ENCODE results near the gene TBL1X. TPM values are rescaled to one million over a fixed set of nuclear protein-coding genes. Genes with fewer than 3 reads are reported as not detected.

TBL1X gene
- total RNA-seq, 1 experiment from 2014 or later: 15.0 TPM

DNA sequence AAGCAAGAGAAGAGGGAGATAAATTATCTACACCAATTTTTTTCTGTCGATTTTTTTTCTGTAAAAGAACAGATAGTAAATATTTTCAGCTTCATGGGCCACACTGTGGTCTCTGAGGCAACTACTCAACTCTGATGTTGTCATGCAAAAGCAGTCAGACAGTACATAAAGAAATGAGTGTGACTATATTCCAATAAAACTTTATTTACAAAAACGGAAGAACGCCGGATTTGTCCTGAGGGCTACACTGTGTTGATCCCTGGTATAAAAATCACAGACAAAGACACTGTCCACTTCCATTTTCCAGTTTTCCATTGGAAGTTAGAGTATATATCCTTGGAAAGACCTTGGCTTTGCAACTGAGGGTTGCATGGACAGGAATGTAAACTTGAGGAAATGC is 282.8 kb downstream of the TBL1X start:
- ChIA-PET CTCF (no interaction called here), POLR2A (no interaction called here)

DNA sequence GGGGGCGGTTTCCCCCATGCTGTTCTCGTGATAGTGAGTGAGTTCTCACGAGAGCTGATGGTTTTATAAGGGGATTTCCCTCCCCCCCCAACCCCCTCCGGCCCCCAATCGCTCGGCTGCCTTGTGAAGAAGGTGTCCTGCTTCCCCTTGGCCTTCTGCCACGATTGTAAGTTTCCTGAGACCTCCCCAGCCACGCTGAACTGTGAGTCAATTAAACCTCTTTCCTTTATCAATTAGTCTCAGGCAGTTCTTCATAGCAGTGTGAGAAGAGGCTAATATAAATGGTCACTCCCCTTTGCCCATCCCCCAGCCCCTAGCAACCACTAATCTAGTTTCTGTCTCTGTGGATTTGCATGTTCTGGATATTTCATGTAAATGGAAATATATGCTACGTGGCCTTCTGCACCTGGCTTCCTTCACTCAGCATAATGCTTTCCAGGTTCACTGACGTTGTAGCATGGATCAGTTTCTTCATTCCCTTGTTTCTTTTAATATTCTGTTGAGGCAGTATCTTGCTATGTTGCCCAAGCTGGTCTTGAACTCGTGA is 284.4 kb downstream of the TBL1X start:
- no TSS peak for BruUV-seq (replicated peaks)
- no peak overlapping the region for H3K27ac Mint-ChIP-seq (ENCODE audit: low read depth, unreplicated experiment)
- no peaks in the 10 kb centered on the region for H3K36me3 Mint-ChIP-seq (ENCODE audit: insufficient read depth, unreplicated experiment)
- ChIA-PET POLR2A (no interaction called here), CTCF (no interaction called here)
- intact Hi-C loops (cut with micrococcal nuclease): no loop called here
- TF ChIP-seq, protein P1, sequence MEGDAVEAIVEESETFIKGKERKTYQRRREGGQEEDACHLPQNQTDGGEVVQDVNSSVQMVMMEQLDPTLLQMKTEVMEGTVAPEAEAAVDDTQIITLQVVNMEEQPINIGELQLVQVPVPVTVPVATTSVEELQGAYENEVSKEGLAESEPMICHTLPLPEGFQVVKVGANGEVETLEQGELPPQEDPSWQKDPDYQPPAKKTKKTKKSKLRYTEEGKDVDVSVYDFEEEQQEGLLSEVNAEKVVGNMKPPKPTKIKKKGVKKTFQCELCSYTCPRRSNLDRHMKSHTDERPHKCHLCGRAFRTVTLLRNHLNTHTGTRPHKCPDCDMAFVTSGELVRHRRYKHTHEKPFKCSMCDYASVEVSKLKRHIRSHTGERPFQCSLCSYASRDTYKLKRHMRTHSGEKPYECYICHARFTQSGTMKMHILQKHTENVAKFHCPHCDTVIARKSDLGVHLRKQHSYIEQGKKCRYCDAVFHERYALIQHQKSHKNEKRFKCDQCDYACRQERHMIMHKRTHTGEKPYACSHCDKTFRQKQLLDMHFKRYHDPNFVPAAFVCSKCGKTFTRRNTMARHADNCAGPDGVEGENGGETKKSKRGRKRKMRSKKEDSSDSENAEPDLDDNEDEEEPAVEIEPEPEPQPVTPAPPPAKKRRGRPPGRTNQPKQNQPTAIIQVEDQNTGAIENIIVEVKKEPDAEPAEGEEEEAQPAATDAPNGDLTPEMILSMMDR (IDR thresholded peaks at IDR 0.05; ENCODE audit: unreplicated experiment): no peak
- no peaks in the 10 kb centered on the region for H3K27me3 Mint-ChIP-seq (ENCODE audit: insufficient read depth, unreplicated experiment)
- peaks cover 8% of the 10 kb centered on the region for H3K9me3 Mint-ChIP-seq (ENCODE audit: unreplicated experiment)
- no peak for DNase-seq (ENCODE audit: unreplicated experiment)
- H3K4me1 Mint-ChIP-seq (ENCODE audit: insufficient read depth, unreplicated experiment): peaks cover 12% of the 10 kb centered on the region
- no peak overlapping the region for H3K4me3 Mint-ChIP-seq (ENCODE audit: unreplicated experiment)

More for the DNA sequence above, 282.8 kb downstream of the TBL1X start:
- intact Hi-C loops (cut with micrococcal nuclease): no loop called here
- no peaks in the 10 kb centered on the region for H3K36me3 Mint-ChIP-seq (ENCODE audit: insufficient read depth, unreplicated experiment)
- TF ChIP-seq, protein P1 (IDR thresholded peaks at IDR 0.05; ENCODE audit: unreplicated experiment): no peak
- no TSS peak for BruUV-seq (replicated peaks)
- no peak overlapping the region for H3K4me3 Mint-ChIP-seq (ENCODE audit: unreplicated experiment)
- no peak for DNase-seq (ENCODE audit: unreplicated experiment)
- no peaks in the 10 kb centered on the region for H3K27me3 Mint-ChIP-seq (ENCODE audit: insufficient read depth, unreplicated experiment)
- peaks cover 12% of the 10 kb centered on the region for H3K4me1 Mint-ChIP-seq (ENCODE audit: insufficient read depth, unreplicated experiment)
- no peak overlapping the region for H3K27ac Mint-ChIP-seq (ENCODE audit: low read depth, unreplicated experiment)
- peaks cover 8% of the 10 kb centered on the region for H3K9me3 Mint-ChIP-seq (ENCODE audit: unreplicated experiment)

DNA sequence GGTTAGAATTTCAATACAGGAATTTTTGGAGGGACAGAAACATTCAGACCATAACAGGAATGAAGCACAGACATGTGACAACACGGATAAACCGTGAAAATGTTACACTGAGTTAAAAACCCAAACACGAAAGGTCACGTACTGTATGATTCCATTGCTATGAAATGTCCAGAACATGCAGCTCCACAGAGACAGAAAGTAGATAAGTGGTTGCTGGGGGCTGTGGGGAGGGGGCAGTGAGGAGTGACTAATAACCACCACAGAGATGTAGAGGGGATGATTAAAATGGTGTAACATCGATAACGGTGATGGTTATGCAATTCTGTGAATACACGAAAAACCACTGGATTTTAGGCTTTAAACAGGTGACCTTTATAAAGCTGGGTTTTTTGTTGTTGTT is 292.5 kb downstream of the TBL1X start:
- H3K27ac Mint-ChIP-seq (ENCODE audit: low read depth, unreplicated experiment): no peak overlapping the region
- no peaks in the 10 kb centered on the region for H3K36me3 Mint-ChIP-seq (ENCODE audit: insufficient read depth, unreplicated experiment)
- BruUV-seq (replicated peaks): no TSS peak
- no peak overlapping the region for H3K4me3 Mint-ChIP-seq (ENCODE audit: unreplicated experiment)
- peaks cover 7% of the 10 kb centered on the region for H3K4me1 Mint-ChIP-seq (ENCODE audit: insufficient read depth, unreplicated experiment)
- TF ChIP-seq, protein P1 (IDR thresholded peaks at IDR 0.05; ENCODE audit: unreplicated experiment): no peak
- CTCF ChIA-PET: interaction anchor here (0.6 to 0.7 kb wide), 2 partner anchors 11 to 1805 kb away, joined by 3 read pairs; no protein-coding TSS in a partner anchor
- intact Hi-C loops (cut with micrococcal nuclease): no loop called here
- H3K27me3 Mint-ChIP-seq (ENCODE audit: insufficient read depth, unreplicated experiment): no peaks in the 10 kb centered on the region
- DNase-seq (ENCODE audit: unreplicated experiment): no peak
- no peaks in the 10 kb centered on the region for H3K9me3 Mint-ChIP-seq (ENCODE audit: unreplicated experiment)
- POLR2A ChIA-PET: no interaction called here

DNA sequence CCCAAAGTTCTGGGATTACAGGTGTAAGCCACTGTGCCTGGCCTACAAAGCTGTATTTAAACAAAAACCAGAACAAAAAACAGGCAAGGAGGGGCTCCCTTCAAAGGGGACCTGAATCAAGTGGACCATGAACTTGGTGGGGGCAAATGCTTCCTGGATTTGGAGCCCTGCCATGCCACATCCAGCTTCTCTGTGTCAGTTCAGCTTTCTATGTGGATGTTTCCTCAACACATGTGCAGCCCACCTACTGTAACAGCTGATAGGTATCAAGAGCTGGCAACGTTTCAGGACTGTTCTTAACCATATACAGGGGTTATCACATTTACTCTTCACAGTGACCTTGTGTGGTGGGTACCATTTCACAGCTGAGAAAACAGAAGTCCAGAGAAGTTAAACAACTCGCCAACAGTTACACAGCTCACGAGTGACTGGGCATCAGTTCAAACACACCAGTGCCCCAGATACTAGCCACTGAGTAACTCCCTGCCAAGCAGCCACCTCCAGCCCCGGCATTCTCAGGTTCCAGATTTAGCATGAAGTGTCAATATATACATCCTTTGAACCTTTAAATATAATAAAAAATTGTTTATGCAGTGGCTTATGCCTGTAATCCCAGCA is 293.3 kb downstream of the TBL1X start:
- peaks cover 7% of the 10 kb centered on the region for H3K4me1 Mint-ChIP-seq (ENCODE audit: insufficient read depth, unreplicated experiment)
- H3K27ac Mint-ChIP-seq (ENCODE audit: low read depth, unreplicated experiment): no peak overlapping the region
- TF ChIP-seq, protein P1 (IDR thresholded peaks at IDR 0.05; ENCODE audit: unreplicated experiment): no peak
- ChIA-PET CTCF (interaction anchor here (0.6 kb wide), 1 partner anchor 10 kb away, joined by 3 read pairs; no protein-coding TSS in a partner anchor), POLR2A (no interaction called here)
- BruUV-seq (replicated peaks): no TSS peak
- H3K9me3 Mint-ChIP-seq (ENCODE audit: unreplicated experiment): no peaks in the 10 kb centered on the region
- no peaks in the 10 kb centered on the region for H3K27me3 Mint-ChIP-seq (ENCODE audit: insufficient read depth, unreplicated experiment)
- no peaks in the 10 kb centered on the region for H3K36me3 Mint-ChIP-seq (ENCODE audit: insufficient read depth, unreplicated experiment)
- DNase-seq (ENCODE audit: unreplicated experiment): no peak
- H3K4me3 Mint-ChIP-seq (ENCODE audit: unreplicated experiment): no peak overlapping the region
- intact Hi-C loops (cut with micrococcal nuclease): no loop called here
